CD4-positive, alpha-beta T cell treated with Interleukin-6 for 4 hours (primary cell): ENCODE results near the gene SRRM2.
A peak's percentile ranks its signal among the peaks of the same experiment; 100 is the strongest.

ENCODE experiments used
- DNase-seq: peaks from one replicate; pipeline ENCODE4 v3.0.0-alpha.2; 2020; ENCODE audit warnings: mixed read lengths

SRRM2 gene

DNA sequence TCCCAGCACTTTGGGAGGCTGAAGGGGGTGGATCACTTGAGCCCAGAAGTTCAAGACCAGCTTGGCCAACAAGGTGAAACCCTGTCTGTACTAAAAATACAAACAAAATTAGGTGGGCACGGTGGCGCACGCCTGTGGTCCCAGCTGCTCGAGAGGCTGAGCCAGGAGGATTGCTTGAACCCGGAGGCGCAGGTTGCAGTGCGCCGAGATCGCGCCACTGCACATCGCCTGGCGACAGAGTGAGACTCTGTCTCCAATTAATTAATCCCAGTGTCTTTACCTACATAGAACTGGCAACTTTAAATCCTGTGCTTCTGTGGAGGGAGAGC lies 26.2 kb downstream of the SRRM2 start:
- DNase-seq, result no peak

DNA sequence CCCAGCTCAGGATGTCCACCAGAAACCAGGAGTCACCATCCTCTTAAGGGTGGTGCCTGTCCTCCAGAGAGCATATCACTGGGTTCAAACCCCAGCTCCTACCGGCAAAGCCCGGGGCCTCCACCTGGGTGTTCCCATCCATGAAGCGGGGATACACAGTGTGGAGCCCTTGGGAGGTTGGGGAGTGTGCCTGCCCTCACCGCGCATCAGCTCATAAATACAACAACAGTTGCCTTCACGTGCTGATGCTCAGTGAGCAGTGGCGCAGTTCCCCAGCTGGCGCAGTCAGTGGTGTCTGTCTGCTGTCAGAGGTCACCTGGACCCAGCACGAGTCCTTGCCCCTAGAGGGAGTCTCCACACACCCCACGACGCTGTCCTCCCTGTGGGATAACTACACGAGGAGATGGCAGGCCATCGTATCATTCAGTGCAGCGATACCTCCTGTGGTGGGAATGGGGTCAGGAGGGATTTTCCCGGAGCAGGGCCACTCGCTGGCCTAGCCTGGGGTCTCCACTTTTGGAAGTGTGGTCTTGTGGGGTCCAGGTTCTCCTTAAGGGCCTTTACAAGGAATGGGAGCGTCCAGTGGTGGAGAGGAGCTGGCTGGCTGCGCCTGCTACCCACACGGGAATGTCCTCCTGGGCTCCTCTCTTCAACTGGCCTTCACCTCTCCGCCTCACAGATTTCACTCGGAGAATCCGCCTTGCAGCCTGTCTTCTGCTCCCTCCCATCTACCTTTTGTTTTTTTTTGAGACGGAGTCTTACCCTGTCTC lies 26.9 kb downstream of the SRRM2 start:
- no peak for DNase-seq

DNA sequence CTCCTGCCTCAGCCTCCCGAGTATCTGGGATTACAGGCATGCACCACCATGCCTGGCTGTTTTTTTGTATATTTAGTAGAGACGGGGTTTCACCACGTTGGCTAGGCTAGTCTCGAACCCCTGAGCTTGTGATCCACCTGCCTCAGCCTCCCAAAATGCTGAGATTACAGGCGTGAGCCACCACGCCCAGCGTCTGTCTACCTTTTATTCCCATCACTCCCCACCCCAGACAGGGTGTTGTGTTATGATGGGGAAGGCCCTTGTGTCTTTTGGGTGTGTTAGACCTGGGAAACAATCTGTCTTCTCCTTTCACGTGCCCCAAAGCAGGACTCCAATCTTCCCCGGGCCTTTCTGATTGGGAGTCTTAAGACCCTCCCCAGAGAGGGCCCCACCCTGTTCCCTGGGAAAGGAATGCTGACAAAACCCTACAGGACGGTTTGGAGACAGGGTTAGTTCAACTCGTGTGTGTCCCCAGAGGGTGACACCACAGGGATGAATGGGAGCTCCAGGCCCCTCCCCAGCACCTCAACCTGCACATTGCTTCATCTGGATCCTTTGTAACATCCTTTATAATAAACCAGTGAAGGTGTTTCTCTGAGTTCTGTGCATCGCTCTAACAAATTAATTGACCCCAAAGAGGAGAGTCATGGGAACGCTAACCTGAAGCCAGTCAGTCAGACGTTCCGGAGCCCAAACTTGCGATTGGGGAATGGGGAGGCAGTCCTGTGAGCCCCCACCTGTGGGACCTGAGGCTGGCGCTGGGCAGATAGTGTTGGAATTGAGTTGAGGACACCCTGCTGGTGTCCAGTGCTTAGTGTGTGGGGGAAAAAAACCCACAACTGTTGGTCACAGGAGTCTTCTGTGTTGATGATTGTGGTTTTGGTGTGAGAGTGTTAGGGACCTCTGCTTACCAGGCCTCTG lies 27.8 kb downstream of the SRRM2 start:
- no peak for DNase-seq

DNA sequence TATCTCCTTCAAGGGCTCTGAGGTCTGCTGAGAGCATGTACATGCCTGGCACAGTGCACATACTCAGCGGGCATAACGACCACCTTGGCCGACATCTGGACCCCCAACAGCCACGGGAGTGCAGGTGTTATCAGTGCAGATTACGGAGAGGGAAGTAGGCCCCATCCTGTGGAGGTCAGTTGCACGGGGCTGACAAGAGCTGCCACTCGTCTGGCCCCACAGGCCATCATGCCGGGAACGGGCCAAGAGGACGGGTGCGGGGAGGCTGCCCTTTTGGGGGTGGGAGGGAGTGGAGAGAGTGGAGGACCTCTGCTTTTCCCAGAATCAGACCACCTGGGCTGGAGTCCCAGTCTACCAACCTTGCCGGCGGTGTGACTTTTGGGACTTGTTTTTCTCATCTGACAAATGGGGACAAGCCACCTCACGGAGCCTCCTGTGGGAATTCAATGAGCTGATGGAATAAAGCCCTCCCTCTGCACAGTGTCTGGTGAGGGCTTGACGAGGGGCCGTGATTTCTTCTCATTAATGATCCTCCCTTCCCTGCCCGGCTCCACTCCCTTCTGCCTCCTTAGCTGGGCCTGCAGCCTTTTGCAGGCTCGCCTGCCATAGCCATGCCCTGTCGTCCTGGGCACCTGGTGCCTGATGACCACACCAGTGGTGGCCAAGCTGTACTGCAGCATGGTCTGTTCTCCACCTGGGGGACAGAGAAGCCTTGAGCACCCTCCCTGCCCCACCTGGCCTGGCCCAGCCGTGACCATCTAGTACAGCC lies 30.3 kb downstream of the SRRM2 start:
- no peak for DNase-seq

DNA sequence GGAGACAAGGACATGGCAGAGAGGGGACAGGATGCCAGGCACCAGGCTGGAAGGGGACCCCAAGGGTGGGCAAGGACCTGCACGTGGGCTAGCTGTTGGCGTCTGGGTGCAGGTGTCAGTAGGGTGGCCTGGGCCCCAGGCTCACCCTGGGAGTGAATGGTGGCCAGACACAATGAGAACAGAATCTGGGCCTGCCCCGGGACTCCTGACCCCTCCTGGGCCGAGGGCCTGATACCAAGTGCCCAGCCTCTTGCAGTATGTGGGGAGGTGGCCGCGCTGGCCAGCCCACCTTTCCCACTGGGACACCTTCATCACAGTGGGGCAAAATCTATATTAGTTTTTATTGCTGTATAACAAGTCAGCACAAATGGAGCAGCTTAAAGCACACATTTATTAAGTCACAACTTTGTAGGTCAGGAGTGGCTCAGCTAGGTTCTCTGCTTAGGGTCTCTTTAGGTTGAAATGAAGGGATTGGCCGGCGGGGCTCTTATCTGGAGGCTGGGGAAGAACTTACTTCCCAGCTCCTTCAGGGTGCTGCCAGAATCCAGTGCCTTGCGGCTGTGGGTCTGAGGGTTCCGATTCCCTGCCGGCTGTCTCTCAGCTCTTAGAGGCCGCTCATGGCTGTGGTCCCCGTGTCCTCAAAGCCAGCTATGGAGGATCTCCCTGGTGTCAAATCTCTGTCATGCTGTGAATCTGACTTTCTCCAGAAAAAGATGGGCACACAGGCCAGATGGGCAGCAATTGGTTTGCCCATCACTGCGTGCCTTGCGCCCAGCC lies 31.3 kb downstream of the SRRM2 start:
- DNase-seq, result no peak

DNA sequence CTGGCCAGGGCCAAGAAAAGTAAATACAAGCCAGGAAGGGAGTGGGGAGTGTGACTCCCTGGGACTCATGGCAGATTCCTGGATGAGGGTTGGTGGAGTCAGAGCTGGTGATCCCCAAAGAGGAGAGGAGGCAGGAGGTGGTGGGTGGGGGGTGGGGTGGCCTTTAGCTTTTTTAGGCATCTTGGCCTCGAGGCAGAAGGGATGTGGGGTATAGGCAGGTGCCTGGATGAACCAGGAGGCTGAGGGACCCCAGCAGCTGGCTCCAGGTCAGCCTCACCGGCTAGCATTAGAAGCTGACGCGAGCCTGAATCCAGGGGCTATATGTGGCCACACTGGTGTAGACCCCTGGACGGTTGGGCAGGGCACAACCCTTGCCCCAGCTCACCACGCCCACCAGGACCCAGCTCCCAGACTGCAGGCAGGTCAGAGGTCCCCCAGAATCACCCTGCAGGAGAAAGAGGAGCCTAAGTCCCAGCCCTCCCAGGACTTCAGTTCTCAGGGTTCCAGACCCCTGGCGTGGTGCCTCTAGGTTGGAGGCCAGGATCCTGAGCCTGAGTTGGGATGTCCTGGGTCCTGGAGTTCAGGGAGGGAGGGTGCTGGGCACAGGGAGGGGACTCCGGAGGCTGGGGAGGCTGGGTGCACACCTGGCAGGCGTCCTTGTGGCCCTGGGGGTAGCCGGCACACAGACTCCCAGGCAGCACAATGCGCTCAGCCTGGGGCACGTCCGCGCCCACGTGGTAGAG lies 32.1 kb downstream of the SRRM2 start:
- no peak for DNase-seq

DNA sequence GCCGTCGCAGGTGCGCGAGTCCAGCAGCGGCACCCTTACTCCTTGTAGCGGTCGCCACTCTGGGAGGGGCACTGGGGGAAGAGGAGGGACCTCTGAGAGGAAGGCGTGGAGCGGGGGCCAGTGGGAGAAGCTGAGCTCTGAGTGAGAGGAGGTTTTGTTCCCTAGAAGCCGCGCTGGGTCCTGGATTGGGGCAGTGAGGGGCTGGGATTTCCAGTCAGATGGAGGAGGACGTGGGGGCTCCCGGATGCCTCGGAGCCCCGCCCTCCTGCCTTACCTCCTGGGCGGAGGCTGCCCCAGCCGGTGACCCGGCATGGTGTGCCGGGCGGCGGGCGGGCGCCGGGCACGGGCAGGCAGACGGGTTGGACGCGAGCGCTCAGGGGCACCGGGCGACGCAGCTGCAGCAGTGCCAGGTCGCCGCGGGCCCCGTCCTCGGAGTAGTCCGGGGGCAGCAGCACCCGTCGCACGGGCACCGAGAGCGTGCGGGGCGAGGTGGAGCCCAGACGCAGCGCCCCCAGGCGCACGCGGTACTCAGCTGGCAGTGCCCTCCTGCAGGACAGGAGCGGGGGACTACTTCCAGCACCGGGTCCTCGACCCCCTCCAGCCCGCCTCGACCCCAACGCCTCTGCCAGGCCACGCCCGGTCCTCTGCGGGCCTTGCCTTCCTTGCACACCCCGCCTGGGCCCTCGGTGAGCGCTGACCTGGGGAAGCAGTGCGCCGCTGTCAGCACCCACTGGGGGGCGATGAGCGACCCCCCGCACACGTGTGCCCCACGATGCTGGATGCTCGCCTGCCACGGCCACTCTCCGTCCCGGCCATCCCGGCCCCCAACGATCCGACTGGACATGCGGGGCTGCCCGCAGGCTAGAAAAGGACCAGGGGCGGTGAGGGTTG lies 32.9 kb downstream of the SRRM2 start:
- peak; percentile 55 for DNase-seq

DNA sequence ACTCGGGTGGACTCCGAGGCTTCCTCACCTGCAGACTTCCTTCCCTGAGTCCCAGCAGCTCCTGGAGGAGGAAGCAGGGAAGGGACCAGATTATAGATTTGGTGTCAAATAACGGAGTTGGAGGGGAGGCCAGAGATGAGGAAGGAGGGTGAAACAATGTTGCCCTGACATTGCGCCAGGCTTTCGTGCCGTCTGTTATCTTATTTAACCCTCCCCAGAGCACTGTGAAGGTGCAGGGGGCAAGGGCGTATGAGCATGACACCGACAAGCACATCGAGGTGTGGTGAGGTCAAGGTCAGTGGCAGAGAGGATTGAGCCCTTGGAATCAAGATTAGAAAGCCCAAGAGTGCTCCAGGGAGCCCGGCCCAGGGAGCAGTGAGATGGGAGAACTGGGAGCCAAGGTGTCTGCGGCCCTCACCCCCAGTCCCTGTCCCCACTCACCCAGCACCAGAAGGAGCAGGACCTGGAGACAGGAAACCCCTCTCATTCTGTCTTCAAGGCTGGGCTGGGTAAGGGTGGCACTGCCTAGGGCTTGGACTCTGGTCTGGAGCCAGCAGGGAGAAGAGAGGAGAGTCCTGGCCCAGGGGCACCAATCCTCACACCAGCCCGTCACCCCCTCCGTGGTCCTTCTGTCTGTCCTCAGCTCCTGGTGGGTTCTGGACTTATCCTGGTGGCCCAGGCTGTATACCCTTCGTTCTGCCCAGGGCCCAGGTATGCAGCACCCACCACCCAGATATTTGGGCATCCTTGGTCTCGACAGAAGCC lies 33.8 kb downstream of the SRRM2 start:
- DNase-seq, result no peak

DNA sequence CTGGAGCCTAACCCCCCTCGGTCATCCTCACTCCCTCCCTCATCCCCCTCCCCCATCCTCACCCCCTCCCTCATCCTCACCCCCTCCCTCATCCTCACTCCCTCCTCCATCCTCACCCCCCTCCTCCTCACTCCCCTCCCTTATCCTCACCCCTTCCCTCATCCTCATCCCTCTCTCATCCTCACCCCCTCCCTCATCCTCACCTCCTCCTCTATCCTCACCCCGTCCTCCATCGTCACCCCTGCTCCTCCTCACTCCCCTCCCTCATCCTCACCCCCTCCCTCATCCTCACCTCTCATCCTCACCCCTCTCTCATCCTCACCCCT lies 34.4 kb downstream of the SRRM2 start:
- DNase-seq, result no peak

DNA sequence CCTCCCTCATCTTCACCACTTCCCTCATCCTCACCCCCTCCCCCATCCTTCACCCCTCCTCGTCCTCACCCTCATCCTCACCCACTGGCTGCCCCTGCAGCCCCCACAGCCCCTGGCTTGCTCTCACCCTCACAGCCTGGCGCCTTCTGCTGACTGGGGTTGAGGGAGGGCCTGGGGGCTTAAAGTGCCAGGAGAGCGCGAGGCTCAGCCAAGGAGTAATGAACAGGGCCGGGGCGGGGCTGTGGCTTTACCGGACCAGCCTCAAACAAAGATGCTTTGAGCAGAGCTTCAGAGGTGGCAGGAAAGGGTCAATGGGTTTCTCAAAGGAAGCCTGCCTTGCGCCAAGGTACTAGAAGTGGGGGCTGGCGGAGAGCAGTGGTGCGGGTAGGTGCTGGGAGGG lies 35.0 kb downstream of the SRRM2 start, which contains the start of gene PRSS33:
TSS of gene PRSS33 (minus strand) at position 155 of the 400 bp plus-strand sequence. CDS start 1,013 bp downstream, outside the sequence.
- no peak for DNase-seq

DNA sequence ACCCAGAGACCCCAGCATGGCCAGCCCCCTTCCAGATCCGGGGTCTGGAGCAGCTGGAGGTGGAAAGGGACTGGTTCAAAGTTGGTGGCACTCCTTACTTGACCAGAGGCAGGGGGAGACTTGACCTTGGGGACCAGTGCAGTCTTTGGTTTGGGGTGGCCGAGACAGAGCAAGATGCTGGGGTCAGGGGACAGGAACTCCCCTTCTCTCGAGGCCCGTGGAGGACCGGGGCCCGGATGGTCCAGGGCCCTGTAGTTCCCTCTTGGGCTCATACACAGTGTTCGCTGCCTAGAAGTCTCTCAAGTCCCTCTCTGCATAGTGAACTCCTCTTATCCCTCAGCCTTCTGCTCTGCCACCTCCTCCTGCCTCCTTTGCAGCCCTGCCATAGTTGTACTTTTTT lies 35.5 kb downstream of the SRRM2 start:
- no peak for DNase-seq

DNA sequence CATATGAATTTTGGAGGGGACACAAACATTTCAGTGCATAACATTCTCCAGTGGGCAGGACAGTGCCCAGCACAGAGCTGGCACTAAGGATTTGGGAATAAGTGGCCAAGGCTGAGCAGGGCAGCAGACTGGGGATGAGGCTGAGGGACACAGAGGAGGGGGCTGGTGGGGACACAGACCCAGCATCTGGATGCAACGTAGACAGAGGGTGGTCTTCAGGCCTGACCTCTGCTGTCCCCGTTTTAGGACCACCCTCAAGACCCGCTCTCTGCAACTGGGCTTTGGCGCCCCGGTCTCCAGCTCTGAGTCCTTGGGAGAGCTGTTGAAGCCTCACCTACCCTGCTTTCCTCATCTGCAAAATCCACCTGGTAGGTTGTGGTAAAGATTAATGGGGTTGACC lies 38.2 kb downstream of the SRRM2 start:
- DNase-seq, result no peak

DNA sequence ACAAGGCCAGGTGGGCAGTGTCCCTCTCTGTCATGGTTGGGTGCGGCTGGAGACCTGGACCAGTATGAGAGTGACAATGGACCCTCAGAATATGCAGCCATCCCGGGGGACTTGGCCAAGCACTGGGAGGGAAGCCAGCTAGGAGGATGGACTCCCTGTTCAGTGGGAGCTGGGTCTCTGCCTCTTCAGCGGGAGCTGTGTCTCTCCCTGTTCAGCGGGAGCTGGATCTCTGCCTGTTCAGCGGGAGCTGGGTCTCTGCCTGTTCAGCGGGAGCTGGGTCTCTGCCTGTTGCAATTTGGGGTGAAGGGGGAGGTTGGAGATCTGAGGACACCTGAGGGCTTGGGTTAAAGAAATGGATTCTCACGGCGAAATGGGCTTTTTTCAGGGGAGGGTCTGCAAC lies 38.7 kb downstream of the SRRM2 start:
- no peak for DNase-seq

DNA sequence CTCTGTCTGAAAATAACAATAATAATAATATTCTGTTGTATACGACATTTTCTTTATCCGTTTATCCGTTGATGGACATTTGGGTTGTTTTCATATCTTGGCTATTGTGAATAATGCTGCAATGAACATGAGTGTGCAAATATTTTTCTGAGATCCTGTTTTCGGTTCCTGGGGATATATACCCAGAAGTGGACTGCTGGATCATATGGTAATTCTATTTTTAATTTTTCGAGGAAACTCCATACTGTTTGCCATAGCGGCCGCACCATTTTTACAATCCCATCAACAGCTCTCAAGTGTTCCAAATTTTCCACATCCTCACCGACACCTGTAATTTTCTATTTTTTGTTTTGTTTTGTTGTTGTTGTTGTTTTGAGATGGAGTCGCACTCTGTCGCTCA lies 40.5 kb downstream of the SRRM2 start:
- DNase-seq, result no peak

DNA sequence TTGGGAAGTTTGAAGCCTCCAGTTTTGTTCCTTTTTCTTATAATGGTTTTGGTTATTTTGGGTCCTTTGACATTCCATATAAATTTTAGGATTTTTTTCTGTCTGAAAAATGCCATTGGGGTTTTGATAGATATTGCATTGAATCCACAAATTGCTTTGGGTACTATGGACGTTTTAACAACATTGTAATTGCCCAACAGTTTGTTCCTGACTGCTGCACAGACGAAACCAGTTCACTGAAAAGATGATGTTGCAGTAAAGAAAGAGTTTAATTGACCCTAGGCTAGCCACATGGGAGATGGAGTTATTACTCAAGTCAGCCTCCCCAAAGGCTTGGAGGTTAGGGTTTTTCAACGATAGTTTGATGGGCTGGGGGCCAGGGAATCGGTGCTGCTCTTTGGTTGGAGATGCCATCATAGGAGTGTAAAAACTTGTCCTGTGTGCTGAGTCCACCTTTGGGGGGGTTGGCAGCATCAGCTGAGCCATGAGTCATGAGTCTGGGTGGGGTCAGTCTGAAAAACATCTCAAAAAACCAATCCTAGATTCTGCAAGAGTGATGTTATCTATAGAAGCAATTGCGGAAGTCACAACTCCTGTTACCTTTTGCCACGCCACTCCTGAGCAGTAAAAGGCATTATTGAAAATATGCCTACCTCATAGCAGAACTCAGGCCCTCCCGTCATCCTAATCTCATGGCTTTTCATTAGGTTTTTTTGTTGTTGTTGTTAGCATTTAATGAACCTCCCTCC lies 43.1 kb downstream of the SRRM2 start:
- no peak for DNase-seq

DNA sequence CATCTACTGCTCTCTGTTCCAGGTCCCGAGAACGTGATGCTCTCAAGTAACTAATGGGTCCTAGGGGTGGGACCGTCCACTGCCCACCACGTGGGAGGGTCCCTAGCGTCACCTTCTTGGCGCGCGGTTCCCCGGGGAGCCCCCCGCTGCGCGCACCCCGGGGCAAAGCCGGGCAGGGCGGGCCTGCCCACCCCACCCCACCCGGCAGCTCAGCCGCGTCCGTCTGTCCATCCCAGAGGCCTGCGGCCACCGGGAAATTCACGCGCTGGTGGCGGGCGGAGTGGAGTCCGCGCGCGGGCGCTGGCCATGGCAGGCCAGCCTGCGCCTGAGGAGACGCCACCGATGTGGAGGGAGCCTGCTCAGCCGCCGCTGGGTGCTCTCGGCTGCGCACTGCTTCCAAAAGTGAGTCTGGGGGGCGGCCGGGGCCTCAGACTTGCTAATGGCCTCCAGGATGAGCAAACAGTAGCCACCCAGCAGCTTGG lies 46.3 kb downstream of the SRRM2 start:
- no peak for DNase-seq

DNA sequence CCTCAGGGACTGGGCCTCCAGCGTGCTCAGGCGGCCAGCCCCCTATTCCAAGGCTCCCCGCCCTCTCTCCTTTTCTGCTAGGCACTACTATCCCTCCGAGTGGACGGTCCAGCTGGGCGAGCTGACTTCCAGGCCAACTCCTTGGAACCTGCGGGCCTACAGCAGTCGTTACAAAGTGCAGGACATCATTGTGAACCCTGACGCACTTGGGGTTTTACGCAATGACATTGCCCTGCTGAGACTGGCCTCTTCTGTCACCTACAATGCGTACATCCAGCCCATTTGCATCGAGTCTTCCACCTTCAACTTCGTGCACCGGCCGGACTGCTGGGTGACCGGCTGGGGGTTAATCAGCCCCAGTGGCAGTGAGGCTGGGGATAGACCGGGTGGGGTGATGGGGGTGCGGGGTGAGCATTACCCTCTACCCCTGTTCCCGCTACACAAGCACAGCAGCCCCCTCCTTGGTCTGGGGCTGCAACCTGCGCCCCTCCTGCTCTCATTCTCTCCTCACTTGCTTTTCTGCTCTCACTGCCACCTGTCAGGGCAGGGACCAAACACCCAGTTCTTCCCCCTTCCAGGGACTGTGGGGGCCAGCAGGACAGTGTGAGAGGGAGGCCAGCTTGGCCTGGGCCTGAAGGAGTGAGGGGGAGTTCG lies 46.9 kb downstream of the SRRM2 start:
- DNase-seq, result no peak

DNA sequence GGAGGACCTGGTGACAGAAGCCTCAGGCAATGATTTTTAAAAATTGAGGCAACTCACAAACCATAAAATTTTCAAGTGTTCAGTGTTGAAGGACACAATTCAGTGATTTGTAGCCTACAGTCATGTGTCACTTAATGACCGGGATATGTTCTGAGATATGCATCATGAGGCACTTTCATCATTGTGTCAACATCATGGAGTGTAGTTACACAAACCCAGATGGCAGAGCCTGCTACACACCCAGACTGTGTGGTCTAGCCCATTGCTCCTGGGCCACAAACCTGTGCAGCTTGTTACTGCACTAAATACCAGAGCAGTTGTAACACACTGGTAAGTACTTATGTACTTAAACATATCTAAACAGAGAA lies 47.4 kb downstream of the SRRM2 start:
- no peak for DNase-seq
